NCI-H1417 treated with DMSO at 0.1 percent for 48 hours (cell line): Measurements from ENCODE around the gene NPSR1.
"Not testable (repeated sequence)": the region's sequence is repeated elsewhere in the genome, so short reads cannot be mapped to it uniquely, and the experiment has no call there.

Experiments used
- DNase-seq: peaks from one replicate; lab custom pipeline; 2025; lab: John Stamatoyannopoulos, UW

The NPSR1 gene, protein sequence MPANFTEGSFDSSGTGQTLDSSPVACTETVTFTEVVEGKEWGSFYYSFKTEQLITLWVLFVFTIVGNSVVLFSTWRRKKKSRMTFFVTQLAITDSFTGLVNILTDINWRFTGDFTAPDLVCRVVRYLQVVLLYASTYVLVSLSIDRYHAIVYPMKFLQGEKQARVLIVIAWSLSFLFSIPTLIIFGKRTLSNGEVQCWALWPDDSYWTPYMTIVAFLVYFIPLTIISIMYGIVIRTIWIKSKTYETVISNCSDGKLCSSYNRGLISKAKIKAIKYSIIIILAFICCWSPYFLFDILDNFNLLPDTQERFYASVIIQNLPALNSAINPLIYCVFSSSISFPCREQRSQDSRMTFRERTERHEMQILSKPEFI

GRCh38 chr7:34657632-34658268 lies at the start of gene NPSR1:
TSS of gene NPSR1 (plus strand) at chr7:34658218. CDS start at chr7:34658413, 195 bp downstream.
- DNase-seq = no peak

DNA sequence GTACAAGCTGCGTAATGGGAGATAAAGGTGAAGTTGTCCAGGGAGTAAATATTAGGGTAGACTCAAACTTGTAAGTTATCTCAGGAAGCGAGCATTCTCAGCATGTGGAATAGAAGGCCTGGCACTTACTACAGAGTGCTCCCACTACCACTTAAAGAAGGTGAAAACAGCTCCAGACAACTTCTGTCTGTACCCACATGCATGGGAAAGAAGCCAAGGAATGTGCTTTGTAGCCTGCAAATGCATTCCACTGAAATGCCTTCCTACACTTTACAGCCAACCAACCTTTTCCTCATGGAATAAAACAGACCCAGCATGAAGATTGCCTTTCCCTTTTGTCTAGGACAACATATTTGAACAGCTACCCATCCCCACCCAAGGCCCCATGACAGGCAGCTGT lies 45.4 kb upstream of the NPSR1 start:
- no peak for DNase-seq

- no peak for DNase-seq
Measured at GRCh38 chr7:34620425-34620824, 37.6 kb upstream of the NPSR1 start.

- DNase-seq = no peak
Measured at GRCh38 chr7:34622182-34622581, 35.8 kb upstream of the NPSR1 start.

GRCh38 chr7:34622771-34623250 lies 35.2 kb upstream of the NPSR1 start:
- no peak for DNase-seq

DNA sequence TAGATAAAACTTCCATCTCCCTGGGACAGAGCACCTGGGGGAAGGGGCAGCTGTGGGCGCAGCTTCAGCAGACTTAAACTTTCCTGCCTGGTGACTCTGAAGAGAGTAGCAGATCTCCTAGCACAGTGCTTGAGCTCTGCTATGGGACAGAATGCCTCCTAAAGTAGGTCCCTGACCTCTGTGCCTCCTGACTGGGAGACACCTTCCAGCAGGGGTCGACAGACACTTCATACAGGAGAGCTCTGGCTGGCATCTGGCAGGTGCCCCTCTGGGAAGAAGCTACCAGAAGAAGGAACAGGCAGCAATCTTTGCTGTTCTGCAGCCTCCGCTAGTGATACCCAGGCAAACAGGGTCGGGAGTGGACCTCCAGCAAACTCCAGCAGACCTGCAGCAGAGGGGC lies 29.4 kb upstream of the NPSR1 start:
- DNase-seq = not testable (repeated sequence)

DNA sequence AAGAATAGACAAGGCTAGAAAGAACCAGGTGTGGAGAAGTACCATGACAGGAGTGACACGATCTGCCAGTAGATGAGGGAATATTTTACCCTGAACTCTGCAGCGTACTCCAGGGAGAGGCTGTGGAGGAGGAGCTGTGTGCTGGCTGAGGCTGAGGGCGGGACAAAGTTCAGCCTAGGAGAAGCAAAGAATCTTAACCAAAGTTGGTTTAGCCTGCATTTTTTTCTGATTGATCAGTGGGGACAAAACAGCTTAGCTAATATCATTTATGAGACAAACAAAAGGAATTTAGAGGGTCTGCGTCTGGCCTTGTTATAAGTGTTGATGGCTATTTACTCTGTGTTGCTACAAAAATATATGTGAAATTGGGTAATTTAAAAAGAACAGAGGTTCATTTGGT lies 5.2 kb upstream of the NPSR1 start:
- DNase-seq = no peak

DNA sequence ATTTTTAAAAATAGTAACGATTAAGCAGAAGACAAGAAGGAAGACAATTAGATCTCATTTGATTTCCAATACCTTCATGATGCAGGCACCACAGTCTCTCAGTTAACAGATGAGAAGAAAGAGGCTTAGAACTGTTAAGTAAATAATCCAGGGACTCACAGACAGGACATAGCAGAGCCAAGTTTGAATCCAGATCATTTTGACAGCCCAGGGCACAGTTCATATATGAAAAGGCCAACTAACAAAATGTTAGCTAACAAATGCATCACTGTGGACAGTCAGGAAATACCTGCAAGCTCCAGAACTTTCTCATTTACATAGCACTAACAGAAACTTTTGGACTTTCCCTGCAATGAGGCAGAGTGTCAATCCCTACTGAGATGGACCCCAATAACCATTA lies 4.2 kb upstream of the NPSR1 start:
- DNase-seq = no peak

DNA sequence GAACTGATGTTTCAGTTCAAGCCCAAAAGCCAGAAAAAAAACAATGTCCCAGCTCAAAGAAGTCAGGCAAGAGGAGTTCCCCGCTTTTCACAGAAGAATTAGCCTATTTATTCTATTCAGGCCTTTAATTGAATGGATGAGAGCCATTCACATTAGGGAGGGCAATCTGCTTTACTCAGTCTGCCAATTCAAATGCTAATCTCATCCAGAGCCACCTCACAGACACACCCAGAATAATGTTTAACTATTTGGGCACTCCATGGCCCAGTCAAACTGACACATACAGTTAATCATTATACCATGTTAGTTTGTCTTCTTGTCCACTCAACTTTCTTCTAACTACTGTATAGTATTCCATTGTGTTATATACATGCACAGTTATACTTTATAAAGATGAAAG lies 2.6 kb upstream of the NPSR1 start:
- DNase-seq = no peak

GRCh38 chr7:34656041-34656440 lies 2.0 kb upstream of the NPSR1 start:
- DNase-seq = no peak

GRCh38 chr7:34659472-34660075 lies 1.6 kb downstream of the NPSR1 start:
- DNase-seq = no peak

DNA sequence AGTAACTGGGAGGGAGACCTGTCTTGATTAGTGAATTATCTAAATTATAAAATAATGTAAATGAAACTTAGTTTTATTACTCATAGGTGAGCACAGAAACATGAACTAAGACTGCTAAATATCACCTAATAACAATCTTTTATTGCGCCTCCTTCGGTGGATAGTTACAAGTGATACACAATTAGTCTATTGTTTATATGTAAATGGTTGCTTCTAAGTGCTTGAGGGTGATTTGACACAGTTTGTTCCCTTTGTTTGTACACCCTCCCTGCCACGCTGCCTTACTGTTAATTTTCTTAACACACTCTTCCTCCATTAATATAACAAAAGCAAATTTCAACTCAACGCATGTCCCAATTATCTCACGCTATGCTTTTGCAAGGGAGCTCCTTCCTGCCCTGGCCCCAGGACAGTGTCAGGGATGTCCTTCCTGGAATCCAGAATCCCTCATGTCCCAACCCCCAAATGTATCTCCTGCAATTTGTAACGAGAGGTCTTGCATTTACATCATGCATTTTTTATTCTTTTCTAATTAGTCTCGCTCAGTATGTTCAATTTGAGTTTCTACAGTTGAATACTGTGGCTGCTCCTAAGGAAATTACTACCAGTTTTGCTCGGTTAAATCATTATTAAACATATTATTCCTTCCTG lies 4.2 kb downstream of the NPSR1 start:
- no peak for DNase-seq

DNA sequence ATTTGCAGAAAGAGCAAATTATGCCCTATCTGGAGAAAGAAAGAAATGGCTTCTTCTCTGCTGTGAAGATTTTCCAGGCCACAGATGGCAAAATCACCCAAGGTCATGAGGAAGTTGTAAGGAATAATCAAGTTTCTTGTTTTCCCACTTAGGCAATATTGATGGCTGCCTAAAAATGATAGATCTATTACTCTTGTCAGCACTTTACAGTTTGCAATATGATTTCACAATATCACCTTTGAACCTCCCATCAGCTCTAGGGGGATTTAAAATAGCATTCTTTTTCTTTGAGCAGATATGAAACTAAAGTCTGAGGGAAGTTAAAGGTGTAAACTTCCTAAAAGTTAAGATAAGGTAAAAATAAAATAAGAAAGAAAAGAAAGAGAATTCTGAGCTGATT lies 6.7 kb downstream of the NPSR1 start:
- DNase-seq = no peak

- DNase-seq = no peak
Measured at GRCh38 chr7:34672430-34672829, 14.4 kb downstream of the NPSR1 start.

GRCh38 chr7:34673066-34673465 lies 15.0 kb downstream of the NPSR1 start:
- no peak for DNase-seq

- DNase-seq = no peak
Measured at GRCh38 chr7:34675749-34676374, 17.8 kb downstream of the NPSR1 start.

GRCh38 chr7:34677491-34677890 lies 19.5 kb downstream of the NPSR1 start:
- DNase-seq = no peak

GRCh38 chr7:34687529-34687928 lies 29.5 kb downstream of the NPSR1 start:
- no peak for DNase-seq

DNA sequence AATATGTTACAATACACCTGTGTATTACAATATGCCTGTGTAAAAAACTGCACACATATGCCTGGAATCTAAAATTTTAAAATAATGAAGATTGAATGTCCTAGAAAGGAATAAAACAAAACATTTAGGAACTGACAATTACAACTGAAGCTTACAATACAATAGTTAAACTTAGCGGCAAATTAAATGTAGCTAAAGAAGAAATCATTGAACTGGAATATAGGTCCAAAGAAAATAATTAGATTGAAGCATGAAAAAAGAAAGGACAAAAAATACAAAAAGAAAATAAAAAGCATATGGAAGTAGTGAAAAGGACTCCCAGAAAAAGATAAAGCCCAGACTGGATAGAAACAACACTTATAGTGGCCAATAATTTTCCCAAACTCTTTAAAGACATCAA lies 38.4 kb downstream of the NPSR1 start:
- DNase-seq = no peak

GRCh38 chr7:34709771-34710170 lies 51.8 kb downstream of the NPSR1 start:
- DNase-seq = no peak

- no peak for DNase-seq
Measured at GRCh38 chr7:34718867-34719266, 60.8 kb downstream of the NPSR1 start.

DNA sequence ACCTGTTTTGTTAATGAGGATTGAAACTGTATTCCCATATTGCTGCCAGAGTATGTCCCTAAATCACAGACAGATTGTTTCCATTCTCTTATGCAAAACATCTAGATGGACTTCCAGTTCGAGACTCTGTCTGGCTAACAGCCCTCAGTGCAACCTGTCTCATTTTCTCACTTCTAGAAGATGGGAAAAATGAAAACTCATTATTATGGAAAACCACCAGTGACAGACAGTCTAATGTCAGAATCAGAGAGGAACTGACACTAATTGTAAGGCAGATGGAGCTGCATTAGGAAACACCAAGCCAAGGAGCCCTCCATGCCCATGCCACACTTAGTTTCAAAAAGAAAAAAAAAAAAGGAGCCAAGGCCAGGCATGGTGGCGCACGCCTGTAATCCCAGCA lies 61.6 kb downstream of the NPSR1 start:
- no peak for DNase-seq
